GM10266 (cell line): ENCODE measurements around the gene COPS4.
"Not testable (repeated sequence)": the region's sequence is repeated elsewhere in the genome, so short reads cannot be mapped to it uniquely, and the experiment has no call there.

Experiments used
- DNase-seq: peaks from one replicate; pipeline ENCODE4 v3.0.0; 2012; ENCODE audit errors: extremely low spot score
- CTCF ChIP-seq: IDR thresholded peaks from 2 replicates; pipeline ENCODE4 v1.5.1; 2012; ENCODE audit warnings: mild to moderate bottlenecking, low read depth; ENCODE audit not compliant: control insufficient read depth, insufficient read depth; ENCODE audit errors: missing control alignments

COPS4 gene

GRCh38 chr4:83013420-83013867, 21.5 kb upstream of the COPS4 start:
- DNase-seq, result no peak

DNA sequence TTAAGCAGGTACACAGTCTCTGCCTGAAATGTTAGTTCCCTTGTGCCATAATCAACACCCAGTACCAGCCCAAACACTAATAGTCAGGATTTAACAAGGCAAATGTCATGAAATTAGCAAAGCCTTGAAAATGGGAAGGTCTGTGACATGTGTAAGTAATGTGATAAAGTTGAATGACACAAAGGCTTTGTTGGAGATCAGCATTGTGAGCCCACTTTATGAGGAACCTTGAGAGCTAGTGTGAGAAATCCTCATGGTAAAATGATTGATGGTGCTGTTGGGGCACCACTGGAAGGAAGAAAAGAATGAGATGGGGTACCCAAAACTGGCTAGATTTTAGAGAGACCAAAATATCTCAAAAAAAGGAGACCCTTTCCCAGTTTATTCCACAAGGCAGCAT, 21.1 kb upstream of the COPS4 start:
- no peak for DNase-seq

More at GRCh38 chr4:83013420-83013867, 21.5 kb upstream of the COPS4 start:
- no peak for TF ChIP-seq CTCF

DNA sequence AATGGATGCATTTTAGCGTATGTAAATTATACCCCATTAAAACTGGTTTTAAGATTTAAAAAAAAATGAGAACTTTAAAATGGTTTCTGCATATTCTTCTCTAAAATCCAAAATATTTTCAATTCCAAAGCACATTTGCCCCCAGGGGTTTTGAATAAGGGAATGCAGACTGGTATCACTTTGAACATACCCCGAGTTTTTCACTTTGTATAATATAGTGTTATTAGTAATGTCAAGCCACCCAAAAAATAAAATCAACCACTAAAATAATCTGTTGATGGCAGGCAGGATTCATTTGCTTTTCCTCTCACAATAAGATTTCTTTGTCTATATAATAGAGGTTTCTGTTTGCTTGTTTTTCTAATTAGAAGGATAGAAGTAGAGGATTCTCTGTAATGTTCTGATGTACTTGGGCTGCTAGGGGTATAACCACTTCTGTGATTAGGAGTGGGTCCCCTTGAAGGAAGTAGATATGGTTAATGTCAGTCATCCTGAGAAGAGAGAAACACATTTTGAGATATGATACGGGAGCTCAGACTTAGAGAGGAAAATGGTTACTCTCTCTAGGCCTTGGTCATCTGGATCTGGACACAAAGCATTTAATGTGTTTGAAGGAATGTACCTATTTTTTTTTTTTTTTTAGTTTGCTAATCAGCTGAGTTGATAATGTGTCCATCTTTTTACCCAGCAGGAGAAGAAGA, 15.0 kb upstream of the COPS4 start:
- TF ChIP-seq CTCF, result no peak
- no peak for DNase-seq

More for the DNA sequence above, 21.1 kb upstream of the COPS4 start:
- no peak for TF ChIP-seq CTCF

DNA sequence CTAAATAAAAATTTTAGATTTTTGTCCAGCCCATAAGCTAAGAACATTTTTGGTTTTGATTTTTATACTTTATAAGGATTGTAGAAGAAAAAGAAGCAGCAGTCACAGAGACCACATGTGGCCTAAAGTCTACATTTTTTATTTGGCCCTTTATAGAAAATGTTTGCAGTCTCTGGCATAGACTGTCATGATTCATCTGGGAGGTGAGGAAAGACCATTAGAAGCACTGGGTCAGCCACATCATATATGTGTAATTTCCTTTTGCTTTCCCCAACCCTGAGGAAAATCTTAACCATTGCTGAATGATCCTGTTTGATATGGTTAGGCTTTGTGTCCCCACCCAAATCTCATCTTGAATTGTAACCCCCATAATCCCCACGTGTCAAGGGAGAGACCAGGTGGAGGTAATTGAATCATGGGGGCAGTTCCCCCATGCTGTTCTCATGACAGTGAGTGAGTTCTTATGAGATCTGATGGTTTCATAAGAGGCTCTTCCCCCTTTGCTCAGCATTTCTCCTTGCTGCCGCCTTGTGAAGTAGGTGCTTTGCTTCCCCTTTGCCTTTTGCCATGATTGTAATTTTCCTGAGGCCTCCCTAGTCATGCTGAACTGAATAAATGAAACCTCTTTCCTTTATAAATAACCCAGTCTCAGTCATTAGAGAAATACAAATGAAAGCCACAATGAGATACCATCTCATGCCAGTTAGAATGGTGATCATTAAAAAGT, 12.1 kb upstream of the COPS4 start:
- DNase-seq, result no peak
- TF ChIP-seq CTCF, result no peak

GRCh38 chr4:83023599-83023998, 11.4 kb upstream of the COPS4 start:
- DNase-seq, result not testable (repeated sequence)

GRCh38 chr4:83024233-83024632, 10.8 kb upstream of the COPS4 start:
- DNase-seq, result no peak
- no peak for TF ChIP-seq CTCF

DNA sequence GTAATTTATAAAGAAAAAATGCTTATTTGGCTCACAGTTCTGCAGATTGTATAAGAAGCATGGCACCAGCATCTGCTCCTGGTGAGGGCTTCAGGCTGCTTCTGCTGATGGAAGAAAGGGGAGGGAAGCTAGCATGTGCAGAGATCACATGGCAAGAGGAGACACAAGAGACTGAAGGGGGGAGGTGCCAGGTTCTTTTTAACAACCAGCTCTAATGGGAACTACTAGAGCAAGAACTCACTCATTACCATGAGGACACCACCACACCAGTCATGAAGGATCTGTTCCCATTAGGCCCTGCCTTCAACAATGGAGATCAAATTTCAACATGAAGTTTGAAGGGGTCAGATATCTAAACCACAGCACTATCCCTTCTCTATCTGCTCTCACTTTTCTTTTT, 9.4 kb upstream of the COPS4 start:
- no peak for TF ChIP-seq CTCF
- no peak for DNase-seq
